NCI-H1417 treated with DMSO at 0.1 percent for 48 hours (cell line): ENCODE measurements around the gene SCARB1.
A peak's percentile ranks its signal among the peaks of the same experiment; 100 is the strongest.

Experiments used
- DNase-seq: peaks from one replicate; lab custom pipeline; 2025; lab: John Stamatoyannopoulos, UW

Gene SCARB1

GRCh38 chr12:124842073-124842749, 21.5 kb downstream of the SCARB1 start:
- DNase-seq, result no peak

DNA sequence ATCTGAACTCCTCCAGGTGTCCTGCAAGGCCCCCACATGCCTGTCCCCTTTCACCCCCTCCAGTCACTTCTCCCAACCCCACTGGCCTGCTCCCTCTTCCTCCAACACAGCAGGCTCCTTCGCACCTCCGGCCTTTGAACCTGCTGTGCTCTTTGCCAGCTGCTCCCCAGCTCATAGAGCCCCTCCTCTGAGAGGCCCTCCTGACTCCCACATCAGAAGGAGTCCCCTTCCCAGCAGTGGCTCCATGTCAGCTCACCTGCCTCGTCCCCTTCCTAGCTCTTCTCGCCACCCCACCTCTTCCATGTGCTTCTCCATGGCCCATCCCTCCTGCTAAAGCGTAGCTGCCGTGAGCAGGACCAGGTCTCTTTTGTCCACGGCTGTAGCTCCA, 22.1 kb downstream of the SCARB1 start:
- DNase-seq, result no peak

GRCh38 chr12:124837958-124838803, 25.5 kb downstream of the SCARB1 start:
- DNase-seq, result no peak

DNA sequence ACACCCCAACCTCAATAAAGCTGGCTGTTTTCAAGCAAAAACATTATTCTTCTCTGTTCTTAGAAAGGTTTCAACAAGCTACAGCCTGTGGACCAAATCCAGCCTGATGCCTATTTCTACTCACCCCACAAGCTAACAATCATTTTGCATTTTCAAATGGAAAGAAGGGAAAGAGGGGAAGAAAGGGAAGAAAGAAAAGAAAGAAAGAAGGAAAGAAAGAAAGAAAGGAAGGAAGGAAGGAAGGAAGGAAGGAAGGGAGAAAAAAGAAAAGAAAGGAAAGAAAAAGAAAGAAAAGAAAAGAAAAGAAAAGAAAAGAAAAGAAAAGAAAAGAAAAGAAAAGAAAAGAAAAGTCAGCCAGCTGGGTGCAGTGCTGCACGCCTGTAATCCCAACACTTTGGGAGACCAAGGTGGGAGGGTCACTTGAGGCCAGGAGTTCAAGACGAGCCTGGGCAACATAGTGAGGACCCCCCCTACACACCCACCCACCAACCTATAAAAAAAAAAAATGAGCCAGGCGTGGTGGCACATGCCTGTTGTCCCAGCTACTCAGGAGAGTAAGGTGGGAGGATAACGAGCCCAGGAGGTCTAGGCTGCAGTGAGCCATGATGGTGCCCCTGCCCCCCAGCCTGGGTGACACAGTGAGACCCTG, 26.3 kb downstream of the SCARB1 start:
- no peak for DNase-seq

DNA sequence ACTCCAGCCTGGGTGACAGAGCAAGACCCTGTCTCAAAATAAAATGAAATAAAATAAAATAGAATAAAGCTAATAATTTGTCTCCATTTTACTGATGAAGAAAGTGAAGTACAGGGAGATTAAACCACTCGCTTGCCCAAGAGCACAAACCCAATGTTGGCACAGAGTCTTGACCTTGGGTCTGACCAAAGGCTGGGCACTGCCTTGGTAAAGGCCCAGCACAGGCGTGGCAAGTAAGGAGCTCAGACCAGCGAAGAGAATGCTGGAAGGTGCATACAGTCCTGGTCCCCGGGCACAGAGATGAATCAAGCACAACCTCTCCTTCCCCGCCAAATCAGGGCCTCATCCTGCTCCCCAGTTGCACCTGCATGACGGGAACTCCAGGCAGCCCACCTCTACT, 26.9 kb downstream of the SCARB1 start:
- DNase-seq, result no peak

DNA sequence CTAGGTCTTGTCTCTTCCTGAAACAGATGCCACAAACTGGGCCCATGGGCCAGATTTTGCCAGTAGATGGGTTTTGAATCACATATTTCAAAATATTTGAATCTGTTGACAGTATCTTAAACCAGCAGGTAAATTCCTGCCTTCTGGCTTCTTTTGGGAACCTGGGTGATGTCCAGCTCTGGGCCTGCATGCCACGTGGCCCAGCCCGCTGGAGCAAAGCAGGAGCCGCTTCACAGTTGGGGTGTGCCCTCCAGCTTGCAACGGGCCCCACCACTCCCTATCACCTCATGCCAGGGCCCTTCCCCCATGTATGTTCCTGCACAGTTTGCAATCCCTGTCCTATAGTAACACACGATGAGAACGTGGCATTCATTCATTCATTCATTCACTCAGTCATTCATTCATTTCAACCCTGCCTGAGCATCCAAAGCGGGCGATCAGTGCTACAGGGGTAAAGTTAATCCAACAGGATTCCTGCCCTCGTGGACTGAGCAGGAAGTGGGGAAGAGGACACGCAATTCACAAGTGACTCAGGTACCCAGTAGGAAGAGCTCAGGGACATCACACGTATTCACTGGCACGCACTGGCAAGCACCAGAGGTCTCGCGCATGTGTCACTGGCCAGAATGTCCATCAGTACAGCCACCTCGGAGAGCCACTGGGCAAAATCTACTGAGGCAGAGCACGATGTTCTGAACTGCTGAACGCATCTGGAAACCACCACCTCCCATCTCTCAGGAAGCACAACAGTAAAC, 27.8 kb downstream of the SCARB1 start:
- no peak for DNase-seq

- DNase-seq, result no peak
Observed at GRCh38 chr12:124834822-124835221, 28.8 kb downstream of the SCARB1 start.

GRCh38 chr12:124833693-124834122, 30.0 kb downstream of the SCARB1 start:
- peak; percentile 2 for DNase-seq

DNA sequence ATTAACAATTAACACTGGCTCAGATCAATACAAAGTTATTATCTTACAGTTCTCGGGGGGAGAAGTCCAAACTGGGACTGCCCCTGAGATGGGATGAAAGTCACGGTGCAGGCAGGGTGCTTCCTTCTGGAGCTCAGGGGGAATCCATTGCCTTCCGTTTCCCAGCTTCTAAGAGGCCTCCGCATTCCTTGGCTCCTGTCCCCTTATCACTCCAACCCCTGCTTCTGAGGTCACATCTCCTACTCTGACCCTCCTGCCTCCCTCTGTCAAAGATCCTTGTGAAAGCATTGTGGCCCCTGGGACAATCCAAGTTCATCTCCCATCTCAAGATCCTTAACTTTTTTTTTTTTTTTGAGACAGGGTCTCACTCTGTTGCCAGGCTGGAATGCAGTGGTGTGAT, 30.8 kb downstream of the SCARB1 start:
- DNase-seq, result no peak

DNA sequence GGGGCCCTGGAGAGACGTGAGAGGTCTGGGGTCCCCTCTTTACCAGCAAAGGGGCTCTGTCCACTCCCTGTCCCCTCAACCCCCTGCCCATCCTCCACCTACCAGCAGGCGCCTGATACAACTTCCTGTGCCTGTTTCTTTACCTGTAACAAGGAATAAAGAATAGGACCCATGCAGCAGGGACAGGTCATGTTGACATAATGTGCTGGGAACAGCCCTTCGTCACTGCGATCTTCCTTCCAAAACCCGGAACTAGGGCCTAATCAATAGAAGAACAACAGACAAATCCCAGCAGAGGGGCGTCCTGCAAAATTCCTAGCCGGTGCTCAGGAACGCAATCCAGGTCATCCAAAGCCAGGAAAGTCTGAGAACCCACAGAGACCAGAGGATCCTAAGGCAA, 32.1 kb downstream of the SCARB1 start:
- DNase-seq, result no peak

- DNase-seq, result no peak
Observed at GRCh38 chr12:124830306-124830705, 33.4 kb downstream of the SCARB1 start.

GRCh38 chr12:124829708-124830304, 33.9 kb downstream of the SCARB1 start:
- no peak for DNase-seq

DNA sequence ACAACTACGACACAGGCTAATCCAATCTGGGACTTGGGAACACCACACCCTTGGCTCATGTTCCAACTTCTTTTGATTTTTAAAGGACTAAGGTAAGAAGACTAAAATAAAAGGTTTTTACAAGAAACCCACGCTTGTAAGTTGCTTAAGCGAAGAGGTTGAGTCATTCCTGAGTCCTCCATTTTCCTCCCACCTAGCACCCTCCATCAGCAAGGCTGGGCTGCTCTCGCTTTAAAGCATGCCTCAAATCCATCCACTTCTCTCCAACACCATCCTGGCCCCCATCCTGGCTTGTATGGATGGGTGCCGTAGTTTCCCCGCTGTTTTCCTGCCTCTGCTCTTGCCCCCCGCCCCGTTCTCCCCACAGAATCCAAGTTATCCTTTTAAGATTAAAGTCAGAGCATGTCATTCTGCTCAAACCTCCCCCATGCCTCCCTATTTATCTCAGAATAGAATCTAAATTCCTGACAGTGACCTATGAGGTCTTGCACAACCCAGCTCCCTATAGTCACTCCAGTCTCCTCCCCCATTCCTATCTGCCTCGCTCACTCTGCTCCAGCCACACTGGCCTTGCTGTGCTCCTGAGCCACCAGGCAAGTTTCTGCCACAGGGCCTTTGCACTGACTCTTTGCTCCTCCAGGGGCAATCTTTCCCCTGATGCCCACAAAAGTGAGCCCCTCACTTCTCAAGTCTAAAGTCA, 34.5 kb downstream of the SCARB1 start:
- DNase-seq, result no peak

DNA sequence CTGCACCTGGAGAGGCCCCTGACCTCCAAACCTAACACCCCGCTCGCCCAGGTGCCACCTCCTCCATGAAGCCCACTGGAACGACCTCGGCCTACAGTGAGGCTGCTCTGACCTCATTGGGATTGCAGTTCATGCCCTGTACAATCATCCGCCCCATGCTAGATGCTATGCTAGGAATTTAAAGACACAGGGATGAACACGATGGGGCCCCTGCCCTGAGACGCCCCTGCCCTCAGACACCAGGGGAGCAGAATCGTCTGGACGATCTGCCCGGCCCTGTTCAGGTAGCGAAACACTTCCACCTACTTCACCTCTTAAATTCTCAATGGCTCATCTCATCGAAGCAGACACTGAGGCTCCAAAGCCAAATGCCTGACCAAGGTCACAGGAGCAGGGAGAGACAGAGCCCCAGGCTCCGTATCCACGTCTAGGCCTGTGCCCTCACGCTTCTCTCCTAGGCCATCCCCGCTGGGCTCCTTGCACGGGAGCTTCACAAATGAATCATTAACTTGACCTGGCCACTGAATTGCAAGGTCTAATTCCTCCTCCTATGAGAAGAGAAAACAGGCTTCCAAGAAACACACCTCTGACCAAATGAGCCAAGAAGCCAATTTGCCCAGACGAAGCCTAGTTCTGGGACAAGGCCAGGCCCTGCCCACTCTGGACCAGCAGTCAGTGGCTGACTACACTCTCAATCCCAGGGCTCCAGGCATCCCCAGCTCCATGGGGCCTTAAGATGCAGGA, 35.2 kb downstream of the SCARB1 start:
- DNase-seq, result no peak

DNA sequence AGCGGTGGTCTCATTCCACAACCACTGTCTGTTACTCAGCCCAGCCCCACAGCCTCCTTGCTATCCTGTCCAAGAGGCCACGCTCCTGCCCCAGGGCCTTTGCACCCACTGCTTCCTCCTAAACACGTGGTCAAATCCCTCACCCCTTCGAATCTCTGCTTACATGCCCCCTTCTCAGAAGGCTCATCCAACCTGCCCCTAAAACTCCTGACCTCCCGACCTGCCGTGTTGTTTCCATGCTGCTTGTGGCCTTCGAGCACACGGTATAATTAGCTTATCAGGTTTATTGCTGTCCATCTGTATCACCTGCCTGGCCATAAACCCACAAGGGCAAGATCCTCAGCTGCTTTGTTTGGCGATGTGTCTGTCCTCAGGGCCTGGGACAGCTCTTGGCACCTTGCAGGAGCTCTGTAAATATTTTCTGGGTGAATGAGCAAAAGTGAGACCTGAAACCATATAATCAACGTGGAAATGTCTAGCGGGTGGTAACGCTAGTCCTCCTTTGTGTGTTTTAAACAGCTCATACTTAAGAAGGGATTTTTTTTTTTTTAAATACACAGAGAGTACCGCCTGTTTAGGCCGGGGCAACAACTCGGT, 36.0 kb downstream of the SCARB1 start:
- peak; percentile 65 for DNase-seq

- no peak for DNase-seq
Observed at GRCh38 chr12:124824195-124824594, 39.5 kb downstream of the SCARB1 start.

GRCh38 chr12:124823272-124823970, 40.2 kb downstream of the SCARB1 start:
- no peak for DNase-seq

DNA sequence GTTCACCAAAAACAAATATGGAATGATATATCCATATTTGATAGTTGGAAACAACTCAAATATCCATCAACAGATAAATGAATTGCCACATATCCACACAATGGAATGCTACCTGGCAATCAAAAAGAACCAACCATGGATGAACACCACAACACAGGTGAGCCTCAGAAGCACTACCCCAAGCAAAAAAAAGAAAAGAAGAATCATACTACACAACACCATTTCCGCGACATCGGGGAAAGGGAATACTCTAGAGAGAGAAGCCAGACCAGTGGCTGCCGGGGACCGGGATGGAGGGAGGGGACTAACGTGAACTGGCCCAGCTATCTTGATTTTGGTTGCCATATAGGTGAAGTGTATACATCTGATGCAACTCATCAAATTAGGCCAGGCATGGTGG, 41.4 kb downstream of the SCARB1 start:
- DNase-seq, result no peak
